H1 (cell line): ENCODE results near the gene RNPS1. TPM values are rescaled to one million over a fixed set of nuclear protein-coding genes. Genes with fewer than 3 reads are reported as not detected.

ENCODE experiments used
- CTCF ChIA-PET: fragments of 300-600 bp; sonication (Branson Sonifier 250); formaldehyde crosslinking; loops from one replicate; lab custom pipeline; 2021; ENCODE audit not compliant: partially characterized antibody; lab: Charles Lee
- POLR2A ChIA-PET: fragments of 300-600 bp; sonication (Branson Sonifier 250); formaldehyde crosslinking; loops from one replicate; lab custom pipeline; 2021; ENCODE audit warnings: inconsistent platforms; ENCODE audit not compliant: partially characterized antibody; lab: Charles Lee
- DNase-seq, 2 experiments: peaks; one replicate each; pipeline versions ENCODE4 v3.0.0 to v3.0.0-alpha.2; 2010 to 2022; ENCODE audit warnings: low spot score in 2 of 2, low read depth in 1 of 2, mixed read lengths in 1 of 2
- FAIRE-seq: peaks from 2 replicates; lab custom pipeline; 2011; peaks lifted over from hg19 to GRCh38; lab: Jason Lieb, UNC
- H2AFZ ChIP-seq: 2 replicates; pipeline ENCODE4 v1.8.1; 2012; ENCODE audit warnings: low read length, inconsistent platforms
- H2AK5ac ChIP-seq: 2 replicates; pipeline ENCODE4 v1.6.1; 2013; ENCODE audit warnings: low read depth, low read length
- H2BK120ac ChIP-seq: replicated peaks from 2 replicates; pipeline ENCODE3; 2013; ENCODE audit warnings: low read depth, low read length, inconsistent platforms
- H2BK12ac ChIP-seq: 2 replicates; pipeline ENCODE4 v1.6.1; 2013; ENCODE audit warnings: low read depth, low read length
- H2BK15ac ChIP-seq: 2 replicates; pipeline ENCODE4 v1.6.1; 2013; ENCODE audit warnings: low read length
- H2BK20ac ChIP-seq: 2 replicates; pipeline ENCODE4 v1.6.1; 2013; ENCODE audit warnings: low read length
- H2BK5ac ChIP-seq: 2 replicates; pipeline ENCODE4 v1.6.1; 2013; ENCODE audit warnings: low read depth, low read length
- H3K14ac ChIP-seq: 2 replicates; pipeline ENCODE4 v1.6.1; 2013; ENCODE audit warnings: inconsistent platforms; ENCODE audit not compliant: insufficient read length
- H3K18ac ChIP-seq: 2 replicates; pipeline ENCODE4 v1.6.1; 2013; ENCODE audit warnings: low read length; ENCODE audit errors: extremely low read depth
- H3K23ac ChIP-seq: 2 replicates; pipeline ENCODE4 v1.6.1; 2013; ENCODE audit warnings: inconsistent platforms; ENCODE audit not compliant: insufficient read length
- H3K23me2 ChIP-seq: 2 replicates; pipeline ENCODE4 v1.6.1; 2013; ENCODE audit warnings: low read depth, low read length
- H3K27ac ChIP-seq: 2 replicates; pipeline ENCODE4 v1.6.1; 2011; ENCODE audit warnings: low read depth, low read length, inconsistent platforms
- H3K27me3 ChIP-seq, 4 experiments: replicated peaks in 1 of 4; 1 replicate in 1 of 4; 2 replicates in 3 of 4; pipeline versions ENCODE4 v1.6.1 to v1.8.1; 2011 to 2013; ENCODE audit warnings: low read length in 3 of 4, mild to moderate bottlenecking in 3 of 4, inconsistent platforms in 2 of 4, mixed read lengths in 2 of 4, moderate library complexity in 1 of 4; ENCODE audit not compliant: control insufficient read depth in 3 of 4, insufficient read depth in 3 of 4; ENCODE audit errors: extremely low read depth in 1 of 4
- H3K36me3 ChIP-seq, 4 experiments: 2 replicates each; pipeline versions ENCODE4 v1.6.1 to v1.8.1; 2011 to 2013; ENCODE audit warnings: mild to moderate bottlenecking in 4 of 4, low read length in 3 of 4, moderate library complexity in 2 of 4, control low read depth in 1 of 4, inconsistent platforms in 1 of 4; ENCODE audit not compliant: insufficient read depth in 4 of 4, control insufficient read depth in 2 of 4
- H3K4ac ChIP-seq: replicated peaks from 2 replicates; pipeline ENCODE3; 2013; ENCODE audit warnings: low read length, low read depth, mixed read lengths, inconsistent platforms; ENCODE audit not compliant: insufficient read length
- H3K4me1 ChIP-seq, 4 experiments: replicated peaks in 1 of 4; 1 replicate in 1 of 4; 2 replicates in 3 of 4; pipeline versions ENCODE4 v1.6.1 to v1.8.1; 2011 to 2013; ENCODE audit warnings: low read length in 3 of 4, inconsistent platforms in 2 of 4, mixed read lengths in 1 of 4; ENCODE audit not compliant: insufficient read depth in 4 of 4, control insufficient read depth in 3 of 4
- H3K4me2 ChIP-seq, 2 experiments: 2 replicates each; pipeline versions ENCODE4 v1.6.1 to v1.8.1; 2011 to 2013; ENCODE audit warnings: low read depth in 2 of 2, low read length in 2 of 2, control low read depth in 1 of 2, inconsistent platforms in 1 of 2, mild to moderate bottlenecking in 1 of 2; ENCODE audit not compliant: insufficient read depth in 1 of 2
- H3K4me3 ChIP-seq, 4 experiments: fragments of 200-600, 300-600 bp in 1 of 4; sonication (generic), shearing (Covaris generic), sonication (Bioruptor Twin) in 1 of 4; 2 replicates each; pipeline versions ENCODE4 v1.5.1 to v1.8.1; 2011 to 2016; ENCODE audit warnings: low read length in 4 of 4, low read depth in 3 of 4, control low read depth in 2 of 4, inconsistent platforms in 2 of 4, mild to moderate bottlenecking in 2 of 4, mixed read lengths in 1 of 4, moderate library complexity in 1 of 4; ENCODE audit not compliant: insufficient read depth in 2 of 4; ENCODE audit errors: extremely low read depth in 1 of 4
- H3K56ac ChIP-seq: replicated peaks from 2 replicates; pipeline ENCODE3; 2013; ENCODE audit warnings: low read depth, mild to moderate bottlenecking, mixed read lengths, low read length, inconsistent platforms; ENCODE audit not compliant: insufficient read length
- H3K79me1 ChIP-seq: 2 replicates; pipeline ENCODE4 v1.6.1; 2013; ENCODE audit warnings: low read depth, low read length, control low read depth
- H3K79me2 ChIP-seq, 2 experiments: 2 replicates each; pipeline versions ENCODE4 v1.6.1 to v1.8.1; 2012 to 2013; ENCODE audit warnings: low read length in 2 of 2, mild to moderate bottlenecking in 2 of 2, inconsistent platforms in 1 of 2; ENCODE audit not compliant: insufficient read depth in 2 of 2, control insufficient read depth in 1 of 2
- H3K9ac ChIP-seq, 4 experiments: replicated peaks in 1 of 4; 1 replicate in 1 of 4; 2 replicates in 3 of 4; pipeline versions ENCODE4 v1.6.1 to v1.8.1; 2011 to 2013; ENCODE audit warnings: low read depth in 3 of 4, low read length in 3 of 4, control low read depth in 2 of 4, mild to moderate bottlenecking in 2 of 4, moderate library complexity in 2 of 4, inconsistent platforms in 1 of 4; ENCODE audit errors: extremely low read depth in 1 of 4
- H3K9me3 ChIP-seq, 2 experiments: 2 replicates each; pipeline versions ENCODE4 v1.6.1 to v1.8.1; 2012 to 2013; ENCODE audit warnings: mild to moderate bottlenecking in 2 of 2, moderate library complexity in 2 of 2, control low read depth in 1 of 2, inconsistent platforms in 1 of 2, low read depth in 1 of 2, low read length in 1 of 2, mixed read lengths in 1 of 2; ENCODE audit not compliant: insufficient read depth in 2 of 2
- H4K20me1 ChIP-seq, 2 experiments: replicated peaks in 1 of 2; 2 replicates each; pipeline versions ENCODE3 to v1.8.1; 2011 to 2013; ENCODE audit warnings: inconsistent platforms in 2 of 2, low read length in 2 of 2, mild to moderate bottlenecking in 1 of 2; ENCODE audit not compliant: insufficient read depth in 2 of 2, control insufficient read depth in 1 of 2
- H4K5ac ChIP-seq: 2 replicates; pipeline ENCODE4 v1.6.1; 2013; ENCODE audit warnings: low read length, low read depth, mixed read lengths, inconsistent platforms; ENCODE audit not compliant: insufficient read length
- H4K8ac ChIP-seq: 2 replicates; pipeline ENCODE4 v1.8.0; 2013; ENCODE audit warnings: mild to moderate bottlenecking, moderate library complexity, low read length, inconsistent platforms; ENCODE audit not compliant: insufficient read depth; ENCODE audit errors: extremely low read depth
- H4K91ac ChIP-seq: replicated peaks from 2 replicates; pipeline ENCODE3; 2013; ENCODE audit warnings: low read length, mixed read lengths, inconsistent platforms; ENCODE audit not compliant: insufficient read length
- ASH2L ChIP-seq: fragments of 200-600, 300-600 bp; sonication (generic); IDR thresholded peaks from one replicate; pipeline ENCODE4 v1.7.1; 2017; ENCODE audit warnings: low read length
- CHD1 ChIP-seq: IDR thresholded peaks from 2 replicates; pipeline ENCODE4 v1.6.1; 2012; ENCODE audit warnings: low read depth, low read length, improper control_type of control experiment
- CREB1 ChIP-seq: IDR thresholded peaks from 2 replicates; pipeline ENCODE4 v1.6.1; 2012; ENCODE audit warnings: inconsistent platforms
- EP300 ChIP-seq, 2 experiments: IDR thresholded peaks; 1 replicate in 1 of 2; 2 replicates in 1 of 2; pipeline ENCODE4 v1.6.1; 2011 to 2012; ENCODE audit warnings: low read depth in 2 of 2, low read length in 2 of 2, mild to moderate bottlenecking in 2 of 2, borderline replicate concordance in 1 of 2, inconsistent platforms in 1 of 2, moderate library complexity in 1 of 2
- GTF2F1 ChIP-seq: IDR thresholded peaks from 2 replicates; pipeline ENCODE4 v1.6.1; 2012; ENCODE audit warnings: low read depth, low read length, improper control_type of control experiment, borderline replicate concordance
- JUN ChIP-seq: IDR thresholded peaks from 2 replicates; pipeline ENCODE4 v1.6.1; 2011; ENCODE audit warnings: low read depth, mild to moderate bottlenecking, improper control_type of control experiment, low read length
- MAX ChIP-seq: IDR thresholded peaks from 2 replicates; pipeline ENCODE4 v1.6.1; 2012; ENCODE audit warnings: inconsistent platforms
- NRF1 ChIP-seq: IDR thresholded peaks from 2 replicates; pipeline ENCODE4 v1.6.1; 2011; ENCODE audit warnings: mild to moderate bottlenecking, low read depth, low read length, improper control_type of control experiment
- RAD21 ChIP-seq, 2 experiments: IDR thresholded peaks in 1 of 2; conservative IDR thresholded peaks in 1 of 2; 2 replicates each; pipeline ENCODE4 v1.6.1; 2011; ENCODE audit warnings: low read depth in 2 of 2, low read length in 2 of 2, improper control_type of control experiment in 1 of 2, inconsistent platforms in 1 of 2, mild to moderate bottlenecking in 1 of 2, moderate library complexity in 1 of 2
- RBBP5 ChIP-seq: IDR thresholded peaks from 2 replicates; pipeline ENCODE4 v1.7.1; 2012; ENCODE audit warnings: low read depth, mild to moderate bottlenecking, inconsistent platforms, low read length, moderate library complexity, borderline replicate concordance
- SP2 ChIP-seq: IDR thresholded peaks from 2 replicates; pipeline ENCODE4 v1.6.1; 2012; ENCODE audit warnings: mild to moderate bottlenecking, low read length, inconsistent platforms
- SP4 ChIP-seq: IDR thresholded peaks from 2 replicates; pipeline ENCODE4 v1.6.1; 2012; ENCODE audit warnings: low read length, inconsistent platforms
- SUZ12 ChIP-seq: fragments of 200-600 bp; sonication (generic); IDR thresholded peaks from 2 replicates; pipeline ENCODE4 v1.6.1; 2012; ENCODE audit warnings: mild to moderate bottlenecking, inconsistent platforms, low read length, moderate library complexity, mixed read lengths
- ZNF274 ChIP-seq: IDR thresholded peaks from 2 replicates; pipeline ENCODE4 v1.7.0; 2012; ENCODE audit warnings: low read length, borderline replicate concordance; ENCODE audit errors: extremely low read depth
- WGBS, 2 experiments: shearing (Covaris generic) in 1 of 2; methylation state at CpG; one replicate each; pipeline versions ENCODE4 v1.1.6 to v1.1.7; 2013 to 2015; ENCODE audit warnings: low lambda C conversion rate in 2 of 2, mixed read lengths in 2 of 2, inconsistent platforms in 1 of 2, low coverage in 1 of 2, missing lambda C conversion rate in 1 of 2; ENCODE audit not compliant: insufficient replicate concordance in 2 of 2, insufficient coverage in 1 of 2, insufficient read length in 1 of 2; ENCODE audit errors: extremely low coverage in 1 of 2, missing lambda C conversion rate in 1 of 2; 5-methylcytosine and 5-hydroxymethylcytosine counted together
- polyA plus RNA-seq, 7 experiments: library from polyadenylated mRNA; depleted of rRNA in 3 of 7; stranded (reverse) in 5 of 7; unstranded in 2 of 7; fragments of >200 nt in 5 of 7; fragments of 200-250 nt in 2 of 7; gene quantifications; 1 replicate in 5 of 7; 2 replicates in 1 of 7; 4 replicates in 1 of 7; pipeline versions ENCODE4 v1.2.1 to v1.2.3, GENCODE V29; 2011 to 2013; ENCODE audit warnings: missing spikeins in 2 of 7, mixed read lengths in 2 of 7
- total RNA-seq: library from RNA; stranded (reverse); fragmentation: NEBNext Ultra II Directional; extraction: Animal tissue kit (Norgen Biotek cat#: 25700); gene quantifications from 2 replicates; pipeline ENCODE4 v1.2.1, GENCODE V29; 2021

The RNPS1 gene
- total and polyA plus RNA-seq, 2 of the 8 experiments (the other 6 are each of a cell fraction or from before 2014, with no cell fraction given) = 330 to 350 TPM

DNA sequence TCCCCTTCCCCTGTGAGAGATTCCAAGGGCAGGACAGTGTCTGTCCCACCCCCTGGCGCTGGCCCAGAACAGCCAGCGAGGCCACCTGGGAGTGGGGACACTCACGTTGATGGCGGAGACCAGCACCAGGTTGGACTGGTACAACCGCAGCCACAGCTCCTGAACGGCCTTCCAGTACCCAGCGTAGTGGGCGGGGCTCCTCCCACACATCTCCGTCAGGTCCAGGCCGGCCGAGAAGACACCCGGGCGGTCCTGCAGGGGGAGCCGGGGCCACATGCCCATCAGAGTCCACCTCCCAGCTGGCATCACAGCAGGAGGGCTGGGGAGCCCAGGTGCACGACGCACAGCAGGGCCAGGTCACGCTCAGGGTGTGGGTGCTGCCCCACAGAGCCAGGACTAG lies 23.6 kb downstream of the RNPS1 start:
- no peak overlapping the region for H2BK15ac ChIP-seq
- WGBS, 2 experiments = 93% methylated on average over 17 of the region's 17 CpGs; no CpG with 5 or more reads in 1 of the 2 experiments
- H2BK20ac ChIP-seq = no peak overlapping the region
- no peak overlapping the region for H4K5ac ChIP-seq
- H4K8ac ChIP-seq = no peak overlapping the region
- no peak overlapping the region for H2AFZ ChIP-seq
- H3K14ac ChIP-seq = no peak overlapping the region
- peaks cover 0 to 8% of the 10 kb centered on the region in 2 experiments; a peak in 2 of 4 replicates for H3K79me2 ChIP-seq
- H2BK5ac ChIP-seq = no peak overlapping the region
- H3K56ac ChIP-seq = no peak overlapping the region
- DNase-seq (no peak), FAIRE-seq (no peak)
- peaks cover 4 to 19% of the 10 kb centered on the region in 2 experiments for H4K20me1 ChIP-seq
- no peaks in the 10 kb centered on the region for H3K23me2 ChIP-seq
- H3K36me3 ChIP-seq = peaks cover 18 to 44% (median 32%) of the 10 kb centered on the region in 4 experiments
- H3K18ac ChIP-seq = no peak overlapping the region
- no peak overlapping the region for H3K4me2 ChIP-seq
- H3K27ac ChIP-seq = no peak overlapping the region
- H2AK5ac ChIP-seq = no peak overlapping the region
- H3K4me1 ChIP-seq = no peaks in the 10 kb centered on the region
- H2BK12ac ChIP-seq = no peak overlapping the region
- no peaks in the 10 kb centered on the region for H3K27me3 ChIP-seq
- no peak overlapping the region for H3K4ac ChIP-seq
- no peak overlapping the region for H2BK120ac ChIP-seq
- H3K23ac ChIP-seq = no peak overlapping the region
- ChIA-PET POLR2A (interaction anchor here (1.6 to 1.9 kb wide), 2 partner anchors 7 to 12 kb away, joined by 3 to 5 read pairs; no protein-coding TSS in a partner anchor), CTCF (interaction anchor here (1.1 to 2.1 kb wide), 4 partner anchors 9 to 257 kb away, joined by 3 to 9 read pairs (median 4); partner anchors contain the start of gene DNASE1L2)
- H3K9ac ChIP-seq = no peak overlapping the region
- no peaks in the 10 kb centered on the region for H3K9me3 ChIP-seq
- no peak overlapping the region for H3K4me3 ChIP-seq
- H3K79me1 ChIP-seq = no peaks in the 10 kb centered on the region; the same call in 1 of the 2 replicates
- H4K91ac ChIP-seq = no peak overlapping the region
- TF ChIP-seq CHD1 (no peak), SUZ12 (no peak), MAX (0 out of 2 replicates have a peak, but pooled peaks have one; percentile 19), JUN (no peak), SP2 (no peak), CREB1 (no peak), RBBP5 (no peak), SP4 (no peak), ASH2L (no peak), RAD21 (IDR thresholded peaks at IDR 0.05 in 1 of 2, conservative IDR thresholded peaks at IDR 0.05 in 1 of 2; ENCODE audit: low read depth in 2 of 2, low read length in 2 of 2) (peak; percentile 13 to 39; a peak in 2 of 4 replicates), ZNF274 (no peak), EP300 (IDR thresholded peaks at IDR 0.05; ENCODE audit: borderline replicate concordance in 1 of 2, low read depth in 2 of 2, low read length in 2 of 2) (no peak), NRF1 (no peak), GTF2F1 (no peak)
